HEK293 (cell line): ENCODE measurements around the gene CARD6.

Experiments
- EGR2 ChIP-seq: fragments of 450-650 bp; formaldehyde crosslinking; IDR thresholded peaks from 2 replicates; pipeline ENCODE4 v1.5.1; 2016; ENCODE audit warnings: low read depth, missing biosample characterization, missing genetic modification characterization
- HOXC10 ChIP-seq: sonication (generic); formaldehyde crosslinking; IDR thresholded peaks from 2 replicates; pipeline ENCODE4 v1.8.1; 2023; ENCODE audit warnings: mild to moderate bottlenecking, missing genetic modification reagents
- PBX3 ChIP-seq: sonication (generic); formaldehyde crosslinking; IDR thresholded peaks from 2 replicates; pipeline ENCODE4 v1.8.1; 2022; ENCODE audit warnings: mild to moderate bottlenecking, moderate library complexity, missing genetic modification reagents
- PRDM2 ChIP-seq: fragments of 450-650 bp; formaldehyde crosslinking; IDR thresholded peaks from 2 replicates; pipeline ENCODE4 v1.5.1; 2016; ENCODE audit warnings: missing biosample characterization, missing genetic modification characterization, borderline replicate concordance
- REPIN1 ChIP-seq: fragments of 450-650 bp; formaldehyde crosslinking; IDR thresholded peaks from 2 replicates; pipeline ENCODE4 v1.5.1; 2017; ENCODE audit warnings: missing biosample characterization, missing genetic modification characterization, low read depth
- REST ChIP-seq: fragments of 450-650 bp; formaldehyde crosslinking; IDR thresholded peaks from 2 replicates; pipeline ENCODE4 v1.5.1; 2016; ENCODE audit warnings: missing biosample characterization, missing genetic modification characterization
- SP3 ChIP-seq: fragments of 450-650 bp; formaldehyde crosslinking; IDR thresholded peaks from 2 replicates; pipeline ENCODE4 v1.5.1; 2016; ENCODE audit warnings: missing biosample characterization, missing genetic modification characterization
- TRIM28 ChIP-seq: IDR thresholded peaks from 2 replicates; pipeline ENCODE4 v1.6.1; 2011; ENCODE audit warnings: low read length, control low read depth, borderline replicate concordance
- ZBTB21 ChIP-seq: fragments of 450-650 bp; formaldehyde crosslinking; IDR thresholded peaks from 2 replicates; pipeline ENCODE4 v1.5.1; 2017; ENCODE audit warnings: missing biosample characterization, missing genetic modification characterization
- ZBTB48 ChIP-seq: fragments of 450-650 bp; formaldehyde crosslinking; IDR thresholded peaks from 2 replicates; pipeline ENCODE4 v1.5.1; 2016; ENCODE audit warnings: missing biosample characterization, missing genetic modification characterization
- ZBTB6 ChIP-seq: fragments of 450-650 bp; formaldehyde crosslinking; IDR thresholded peaks from 2 replicates; pipeline ENCODE4 v1.5.1; 2017; ENCODE audit warnings: missing biosample characterization, missing genetic modification characterization
- ZFHX2 ChIP-seq: fragments of 450-650 bp; formaldehyde crosslinking; conservative IDR thresholded peaks from 2 replicates; pipeline ENCODE4 v1.5.1; 2016; ENCODE audit warnings: missing biosample characterization, missing genetic modification characterization
- ZNF214 ChIP-seq: fragments of 450-650 bp; formaldehyde crosslinking; IDR thresholded peaks from 2 replicates; pipeline ENCODE4 v1.5.1; 2017; ENCODE audit warnings: missing biosample characterization, mild to moderate bottlenecking, missing genetic modification characterization, borderline replicate concordance
- ZNF280D ChIP-seq: fragments of 450-650 bp; formaldehyde crosslinking; IDR thresholded peaks from 2 replicates; pipeline ENCODE4 v1.5.1; 2016; ENCODE audit warnings: missing biosample characterization, missing genetic modification characterization
- ZNF362 ChIP-seq: fragments of 450-650 bp; formaldehyde crosslinking; IDR thresholded peaks from 2 replicates; pipeline ENCODE4 v1.5.1; 2016; ENCODE audit warnings: missing biosample characterization, missing genetic modification characterization
- ZNF501 ChIP-seq: fragments of 450-650 bp; formaldehyde crosslinking; IDR thresholded peaks from 2 replicates; pipeline ENCODE4 v1.5.1; 2016; ENCODE audit warnings: missing biosample characterization, missing genetic modification characterization
- ZNF571 ChIP-seq: fragments of 450-650 bp; formaldehyde crosslinking; IDR thresholded peaks from 2 replicates; pipeline ENCODE4 v1.5.0; 2017; ENCODE audit warnings: missing biosample characterization, missing genetic modification characterization
- ZNF658 ChIP-seq: fragments of 450-650 bp; formaldehyde crosslinking; IDR thresholded peaks from 2 replicates; pipeline ENCODE4; 2016; ENCODE audit warnings: missing biosample characterization, missing genetic modification characterization
- ZNF792 ChIP-seq: fragments of 450-650 bp; formaldehyde crosslinking; IDR thresholded peaks from 2 replicates; pipeline ENCODE4 v1.5.1; 2016; ENCODE audit warnings: missing biosample characterization, missing genetic modification characterization
- ZSCAN30 ChIP-seq: fragments of 450-650 bp; IDR thresholded peaks from 2 replicates; pipeline ENCODE4 v1.5.1; 2018; ENCODE audit warnings: missing biosample characterization, mild to moderate bottlenecking, missing genetic modification characterization, moderate library complexity
- ZSCAN5A ChIP-seq: fragments of 450-650 bp; formaldehyde crosslinking; IDR thresholded peaks from 2 replicates; pipeline ENCODE4 v1.5.1; 2016; ENCODE audit warnings: missing biosample characterization, missing genetic modification characterization

Gene CARD6

GRCh38 chr5:40797273-40798011, 43.7 kb upstream of the CARD6 start (continued):
- TF ChIP-seq ZNF280D (tag by site-specific recombination) (no peak), REPIN1 (no peak), PBX3 (CRISPR knock-in tag) (no peak), REST (tag by site-specific recombination) (peak; percentile 14; the same call in 1 of the 2 replicates), ZNF792 (tag by site-specific recombination) (no peak), ZBTB48 (tag by site-specific recombination) (peak; percentile 99), EGR2 (tag by site-specific recombination) (0 out of 2 replicates have a peak, but pooled peaks have one; percentile 14), ZNF571 (tag by site-specific recombination) (no peak), ZNF501 (tag by site-specific recombination) (no peak), PRDM2 (tag by site-specific recombination) (no peak), TRIM28 (no peak), ZNF658 (tag by site-specific recombination) (no peak), ZFHX2 (tag by site-specific recombination) (peak; percentile 43; the same call in 1 of the 2 replicates), ZNF362 (tag by site-specific recombination) (no peak), ZSCAN5A (tag by site-specific recombination) (no peak), ZSCAN30 (tag by site-specific recombination) (no peak; the same call in 1 of the 2 replicates), HOXC10 (CRISPR knock-in tag) (no peak), SP3 (tag by site-specific recombination) (no peak), ZBTB6 (tag by site-specific recombination) (no peak; the same call in 1 of the 2 replicates), ZNF214 (tag by site-specific recombination) (no peak), ZBTB21 (tag by site-specific recombination) (no peak)
